ENCODE data around the gene GRM8. TPM values are rescaled to one million over a fixed set of nuclear protein-coding genes. Genes with fewer than 3 reads are reported as not detected.
"Not testable (repeated sequence)": the region's sequence is repeated elsewhere in the genome, so short reads cannot be mapped to it uniquely, and the experiment has no call there.

Gene GRM8
- total RNA-seq, 1 donor from 2014 or later: not detected

- Mint-ChIP-seq H3K36me3 (ENCODE audit: low read depth) (no peaks in the 10 kb centered on the region), H3K4me1 (no peaks in the 10 kb centered on the region), H3K27ac (no peak overlapping the region), H3K27me3 (no peaks in the 10 kb centered on the region), H3K4me3 (no peak overlapping the region), H3K9me3 (no peaks in the 10 kb centered on the region)
- DNase-seq: no peak
- intact Hi-C loops (cut with micrococcal nuclease): no loop called here
These were observed 371.4 kb downstream of the GRM8 start for GRCh38 chr7:126881315-126881714.

GRCh38 chr7:126876536-126876935 is 376.2 kb downstream of the GRM8 start:
- H3K4me3 Mint-ChIP-seq; intact Hi-C loops (cut with micrococcal nuclease); DNase-seq; H3K4me1 Mint-ChIP-seq; H3K27me3 Mint-ChIP-seq; H3K36me3 Mint-ChIP-seq (ENCODE audit: low read depth); H3K27ac Mint-ChIP-seq; H3K9me3 Mint-ChIP-seq: not testable (repeated sequence)

- no peak for DNase-seq
- no peak overlapping the region for H3K27ac Mint-ChIP-seq
- no peaks in the 10 kb centered on the region for H3K27me3 Mint-ChIP-seq
- no peak overlapping the region for H3K4me3 Mint-ChIP-seq
- no peaks in the 10 kb centered on the region for H3K4me1 Mint-ChIP-seq
- no peaks in the 10 kb centered on the region for H3K9me3 Mint-ChIP-seq
- H3K36me3 Mint-ChIP-seq (ENCODE audit: low read depth): no peaks in the 10 kb centered on the region
- intact Hi-C loops (cut with micrococcal nuclease): loop anchor here (5.0 kb wide), 1 partner anchor 396 kb away; the partner anchor contains the start of gene GRM8
These were observed 395.9 kb downstream of the GRM8 start for GRCh38 chr7:126856691-126857291.

- intact Hi-C loops (cut with micrococcal nuclease): no loop called here
- DNase-seq: no peak
- H3K27me3 Mint-ChIP-seq: peaks cover 1% of the 10 kb centered on the region
- H3K9me3 Mint-ChIP-seq: no peaks in the 10 kb centered on the region
- H3K4me3 Mint-ChIP-seq: no peak overlapping the region
- no peak overlapping the region for H3K27ac Mint-ChIP-seq
- no peaks in the 10 kb centered on the region for H3K36me3 Mint-ChIP-seq (ENCODE audit: low read depth)
- H3K4me1 Mint-ChIP-seq: no peaks in the 10 kb centered on the region
These were observed 407.4 kb downstream of the GRM8 start for GRCh38 chr7:126845331-126845730.

GRCh38 chr7:126843883-126844282 is 408.9 kb downstream of the GRM8 start:
- Mint-ChIP-seq H3K4me1 (no peaks in the 10 kb centered on the region), H3K4me3 (no peak overlapping the region), H3K27me3 (peaks cover 1% of the 10 kb centered on the region), H3K27ac (no peak overlapping the region), H3K9me3 (no peaks in the 10 kb centered on the region), H3K36me3 (ENCODE audit: low read depth) (no peaks in the 10 kb centered on the region)
- intact Hi-C loops (cut with micrococcal nuclease): no loop called here
- no peak for DNase-seq

GRCh38 chr7:126843336-126843735 is 409.4 kb downstream of the GRM8 start:
- no peaks in the 10 kb centered on the region for H3K36me3 Mint-ChIP-seq (ENCODE audit: low read depth)

GRCh38 chr7:126842451-126842850 is 410.3 kb downstream of the GRM8 start:
- intact Hi-C loops (cut with micrococcal nuclease): no loop called here
- Mint-ChIP-seq H3K27ac (no peak overlapping the region), H3K4me3 (no peak overlapping the region)

More at GRCh38 chr7:126843336-126843735, 409.4 kb downstream of the GRM8 start:
- intact Hi-C loops (cut with micrococcal nuclease): no loop called here
- no peak overlapping the region for H3K27ac Mint-ChIP-seq
- H3K9me3 Mint-ChIP-seq: no peaks in the 10 kb centered on the region
- H3K27me3 Mint-ChIP-seq: peaks cover 1% of the 10 kb centered on the region
- no peak for DNase-seq
- no peak overlapping the region for H3K4me3 Mint-ChIP-seq
- no peaks in the 10 kb centered on the region for H3K4me1 Mint-ChIP-seq

GRCh38 chr7:126840869-126841268 is 411.9 kb downstream of the GRM8 start:
- DNase-seq: no peak
- H3K27me3 Mint-ChIP-seq: peaks cover 1% of the 10 kb centered on the region
- intact Hi-C loops (cut with micrococcal nuclease): no loop called here
- H3K4me1 Mint-ChIP-seq: no peaks in the 10 kb centered on the region
- H3K4me3 Mint-ChIP-seq: no peak overlapping the region
- H3K36me3 Mint-ChIP-seq (ENCODE audit: low read depth): no peaks in the 10 kb centered on the region
- no peak overlapping the region for H3K27ac Mint-ChIP-seq
- H3K9me3 Mint-ChIP-seq: no peaks in the 10 kb centered on the region

More at GRCh38 chr7:126842451-126842850, 410.3 kb downstream of the GRM8 start:
- H3K27me3 Mint-ChIP-seq: peaks cover 1% of the 10 kb centered on the region
- no peaks in the 10 kb centered on the region for H3K4me1 Mint-ChIP-seq
- no peaks in the 10 kb centered on the region for H3K36me3 Mint-ChIP-seq (ENCODE audit: low read depth)
- H3K9me3 Mint-ChIP-seq: no peaks in the 10 kb centered on the region
- DNase-seq: no peak

- H3K9me3 Mint-ChIP-seq: no peaks in the 10 kb centered on the region
- intact Hi-C loops (cut with micrococcal nuclease): no loop called here
- H3K36me3 Mint-ChIP-seq (ENCODE audit: low read depth): no peaks in the 10 kb centered on the region
- H3K4me1 Mint-ChIP-seq: no peaks in the 10 kb centered on the region
- no peak for DNase-seq
- H3K27me3 Mint-ChIP-seq: no peaks in the 10 kb centered on the region
- H3K4me3 Mint-ChIP-seq: no peak overlapping the region
- H3K27ac Mint-ChIP-seq: no peak overlapping the region
These were observed 413.1 kb downstream of the GRM8 start for GRCh38 chr7:126839624-126840023.

- H3K27me3 Mint-ChIP-seq: no peaks in the 10 kb centered on the region
- H3K4me3 Mint-ChIP-seq: no peak overlapping the region
- H3K27ac Mint-ChIP-seq: no peak overlapping the region
- no peaks in the 10 kb centered on the region for H3K9me3 Mint-ChIP-seq
- H3K36me3 Mint-ChIP-seq (ENCODE audit: low read depth): no peaks in the 10 kb centered on the region
- intact Hi-C loops (cut with micrococcal nuclease): no loop called here
- DNase-seq: no peak
- no peaks in the 10 kb centered on the region for H3K4me1 Mint-ChIP-seq
These were observed 414.5 kb downstream of the GRM8 start for GRCh38 chr7:126838194-126838593.

- H3K27ac Mint-ChIP-seq; H3K4me1 Mint-ChIP-seq; DNase-seq; H3K27me3 Mint-ChIP-seq; H3K36me3 Mint-ChIP-seq (ENCODE audit: low read depth); H3K4me3 Mint-ChIP-seq; intact Hi-C loops (cut with micrococcal nuclease); H3K9me3 Mint-ChIP-seq: not testable (repeated sequence)
These were observed 421.5 kb downstream of the GRM8 start for GRCh38 chr7:126831241-126831640.

GRCh38 chr7:126820925-126821324 is 431.8 kb downstream of the GRM8 start:
- DNase-seq: no peak
- no peak overlapping the region for H3K4me3 Mint-ChIP-seq
- H3K27ac Mint-ChIP-seq: no peak overlapping the region
- intact Hi-C loops (cut with micrococcal nuclease): no loop called here
- no peaks in the 10 kb centered on the region for H3K36me3 Mint-ChIP-seq (ENCODE audit: low read depth)
- H3K4me1 Mint-ChIP-seq: no peaks in the 10 kb centered on the region
- H3K27me3 Mint-ChIP-seq: no peaks in the 10 kb centered on the region
- H3K9me3 Mint-ChIP-seq: no peaks in the 10 kb centered on the region

GRCh38 chr7:126819197-126819484 is 433.6 kb downstream of the GRM8 start:
- intact Hi-C loops (cut with micrococcal nuclease): no loop called here
- no peaks in the 10 kb centered on the region for H3K9me3 Mint-ChIP-seq
- no peak overlapping the region for H3K27ac Mint-ChIP-seq
- H3K4me3 Mint-ChIP-seq: no peak overlapping the region
- H3K36me3 Mint-ChIP-seq (ENCODE audit: low read depth): no peaks in the 10 kb centered on the region
- no peaks in the 10 kb centered on the region for H3K4me1 Mint-ChIP-seq
- H3K27me3 Mint-ChIP-seq: no peaks in the 10 kb centered on the region
- no peak for DNase-seq

- no peak for DNase-seq
- H3K9me3 Mint-ChIP-seq: no peaks in the 10 kb centered on the region
- no peak overlapping the region for H3K4me3 Mint-ChIP-seq
- no peaks in the 10 kb centered on the region for H3K27me3 Mint-ChIP-seq
- H3K27ac Mint-ChIP-seq: no peak overlapping the region
- intact Hi-C loops (cut with micrococcal nuclease): no loop called here
- no peaks in the 10 kb centered on the region for H3K36me3 Mint-ChIP-seq (ENCODE audit: low read depth)
- H3K4me1 Mint-ChIP-seq: no peaks in the 10 kb centered on the region
These were observed 434.1 kb downstream of the GRM8 start for GRCh38 chr7:126818393-126819196.
